ENCODE data around the gene SPATA13.

SPATA13 gene

DNA sequence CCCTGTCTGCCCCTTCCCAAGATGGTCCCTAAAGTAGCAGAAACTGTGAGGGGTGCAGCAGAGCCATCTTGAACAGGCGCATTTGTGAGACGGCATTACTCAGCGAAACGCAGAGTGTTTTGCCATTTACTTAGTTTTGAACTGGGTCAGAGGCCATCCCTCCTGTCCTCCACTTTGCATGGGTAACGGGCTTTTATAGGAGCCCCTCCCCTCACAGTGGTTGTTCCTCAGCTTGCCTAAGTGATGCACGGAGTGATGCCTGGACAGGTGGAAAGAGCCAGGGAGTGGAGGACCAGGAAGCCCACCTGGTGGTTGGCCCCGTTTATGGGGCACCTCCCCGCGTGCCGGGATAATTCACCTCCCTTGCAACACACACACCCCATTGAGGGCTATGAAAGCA is 80.8 kb downstream of the SPATA13 start:
- peaks cover 0 to 6% of the 10 kb centered on the region in 2 donors for H3K4me1 ChIP-seq (ENCODE audit: control insufficient read depth in 1 of 2, insufficient read depth in 2 of 2, low read length in 2 of 2)
- H3K9ac ChIP-seq (ENCODE audit: low read depth in 1 of 2, low read length in 2 of 2): no peak overlapping the region
- no peaks in the 10 kb centered on the region for H3K27me3 ChIP-seq (ENCODE audit: control insufficient read depth in 1 of 2, insufficient read depth in 2 of 2, low read length in 2 of 2)
- H3K27ac ChIP-seq (ENCODE audit: low read depth, low read length): no peak overlapping the region
- peaks cover 0 to 4% of the 10 kb centered on the region in 2 donors for H3K36me3 ChIP-seq (ENCODE audit: control insufficient read depth in 1 of 2, insufficient read depth in 2 of 2, low read length in 2 of 2)
- H3K9me3 ChIP-seq (ENCODE audit: control insufficient read depth in 1 of 2, low read length in 2 of 2): no peaks in the 10 kb centered on the region
- no peak overlapping the region for H3K4me3 ChIP-seq (ENCODE audit: low read depth in 1 of 2, low read length in 2 of 2)

DNA sequence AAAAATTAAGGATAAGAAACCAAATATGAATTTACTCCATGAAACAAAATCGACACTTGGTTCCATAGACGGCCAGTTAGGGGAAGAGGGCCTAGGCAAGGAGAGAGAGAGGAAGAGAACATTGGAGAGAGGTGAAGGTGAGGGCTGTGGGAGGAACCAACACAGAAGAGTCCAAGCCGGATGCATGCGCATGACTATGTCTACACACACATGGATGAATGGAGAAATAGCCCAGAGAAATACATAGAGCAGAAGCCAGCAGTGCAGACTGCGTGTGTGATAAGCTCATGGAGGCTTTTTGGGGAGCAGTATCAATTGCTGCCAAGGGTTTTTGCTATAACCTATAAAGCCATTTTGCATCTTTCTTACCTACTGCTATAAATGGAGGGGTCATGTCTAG is 81.6 kb downstream of the SPATA13 start:
- Histone ChIP-seq H3K27me3 (ENCODE audit: control insufficient read depth in 1 of 2, insufficient read depth in 2 of 2, low read length in 2 of 2) (no peaks in the 10 kb centered on the region), H3K4me1 (ENCODE audit: control insufficient read depth in 1 of 2, insufficient read depth in 2 of 2, low read length in 2 of 2) (peaks cover 0 to 6% of the 10 kb centered on the region in 2 donors), H3K27ac (ENCODE audit: low read depth, low read length) (no peak overlapping the region), H3K9ac (ENCODE audit: low read depth in 1 of 2, low read length in 2 of 2) (no peak overlapping the region), H3K36me3 (ENCODE audit: control insufficient read depth in 1 of 2, insufficient read depth in 2 of 2, low read length in 2 of 2) (no peaks in the 10 kb centered on the region), H3K9me3 (ENCODE audit: control insufficient read depth in 1 of 2, low read length in 2 of 2) (no peaks in the 10 kb centered on the region), H3K4me3 (ENCODE audit: low read depth in 1 of 2, low read length in 2 of 2) (no peak overlapping the region)

DNA sequence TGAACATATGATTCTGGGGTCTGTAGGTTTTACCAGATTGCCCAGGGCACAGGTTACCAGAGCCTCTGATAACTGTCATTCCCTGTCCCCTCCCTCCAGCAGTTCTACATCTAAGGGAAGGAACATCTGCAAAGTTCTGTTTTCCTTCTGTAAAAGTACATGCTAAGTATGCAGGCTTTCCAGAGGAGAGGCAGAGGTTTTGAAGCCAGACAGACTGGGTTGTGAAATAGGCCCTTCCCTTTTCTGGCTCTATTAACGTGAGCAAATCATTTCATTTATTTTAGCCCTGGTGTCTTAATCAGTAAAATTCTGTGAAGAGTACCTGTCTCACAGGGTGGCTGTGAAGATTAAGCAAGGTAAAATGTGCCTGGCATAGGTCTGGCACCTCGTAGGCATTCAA is 82.8 kb downstream of the SPATA13 start:
- Histone ChIP-seq H3K4me1 (ENCODE audit: control insufficient read depth in 1 of 2, insufficient read depth in 2 of 2, low read length in 2 of 2) (peaks cover 0 to 6% of the 10 kb centered on the region in 2 donors), H3K27me3 (ENCODE audit: control insufficient read depth in 1 of 2, insufficient read depth in 2 of 2, low read length in 2 of 2) (no peaks in the 10 kb centered on the region), H3K4me3 (ENCODE audit: low read depth in 1 of 2, low read length in 2 of 2) (no peak overlapping the region), H3K36me3 (ENCODE audit: control insufficient read depth in 1 of 2, insufficient read depth in 2 of 2, low read length in 2 of 2) (no peaks in the 10 kb centered on the region), H3K9me3 (ENCODE audit: control insufficient read depth in 1 of 2, low read length in 2 of 2) (no peaks in the 10 kb centered on the region), H3K9ac (ENCODE audit: low read depth in 1 of 2, low read length in 2 of 2) (no peak overlapping the region), H3K27ac (ENCODE audit: low read depth, low read length) (no peak overlapping the region)

DNA sequence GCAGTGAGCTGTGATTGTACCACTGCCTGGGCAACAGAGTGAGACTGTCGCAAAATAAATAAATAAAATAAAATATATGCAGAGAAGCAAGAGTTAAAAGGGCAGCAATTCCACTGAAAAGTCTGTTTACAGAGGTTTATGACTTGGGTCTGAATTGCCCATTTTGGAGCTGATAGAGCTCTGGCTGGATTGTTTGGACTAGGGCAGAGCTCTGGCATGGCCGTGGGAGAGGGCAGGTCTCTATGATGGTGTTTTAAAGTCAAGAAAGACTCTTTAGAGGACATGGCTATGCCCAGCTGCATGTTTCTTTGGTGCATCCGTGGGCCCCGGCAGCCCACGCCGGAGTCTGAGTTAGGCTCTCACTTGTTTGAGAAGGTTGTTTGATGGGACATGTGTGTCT is 84.3 kb downstream of the SPATA13 start:
- Histone ChIP-seq H3K27me3 (ENCODE audit: control insufficient read depth in 1 of 2, insufficient read depth in 2 of 2, low read length in 2 of 2) (no peaks in the 10 kb centered on the region), H3K27ac (ENCODE audit: low read depth, low read length) (no peak overlapping the region), H3K4me3 (ENCODE audit: low read depth in 1 of 2, low read length in 2 of 2) (no peak overlapping the region), H3K4me1 (ENCODE audit: control insufficient read depth in 1 of 2, insufficient read depth in 2 of 2, low read length in 2 of 2) (peaks cover 3 to 6% of the 10 kb centered on the region in 2 donors), H3K9ac (ENCODE audit: low read depth in 1 of 2, low read length in 2 of 2) (no peak overlapping the region), H3K36me3 (ENCODE audit: control insufficient read depth in 1 of 2, insufficient read depth in 2 of 2, low read length in 2 of 2) (peaks cover 3 to 4% of the 10 kb centered on the region in 2 donors), H3K9me3 (ENCODE audit: control insufficient read depth in 1 of 2, low read length in 2 of 2) (no peaks in the 10 kb centered on the region)

DNA sequence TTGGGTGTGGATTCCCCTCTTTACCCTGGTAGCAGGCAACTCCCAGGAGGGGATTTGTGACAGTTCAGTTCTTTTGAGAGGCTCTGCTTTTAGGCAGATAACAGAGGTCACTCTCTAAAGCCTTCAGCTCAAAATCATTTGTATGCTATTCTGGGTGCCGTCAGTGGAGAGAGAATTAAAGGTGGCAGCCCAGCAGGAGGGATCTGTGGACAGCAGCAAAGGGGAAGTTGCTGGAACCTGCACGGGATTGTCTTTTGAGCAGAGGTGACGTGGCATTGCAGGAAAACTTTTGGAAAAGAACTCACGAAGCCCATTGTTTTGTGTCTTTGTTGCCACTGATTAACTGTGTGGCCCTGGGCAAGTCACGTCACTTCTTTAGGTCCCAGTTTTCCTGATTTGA is 86.5 kb downstream of the SPATA13 start:
- H3K27me3 ChIP-seq (ENCODE audit: control insufficient read depth in 1 of 2, insufficient read depth in 2 of 2, low read length in 2 of 2): no peaks in the 10 kb centered on the region
- no peaks in the 10 kb centered on the region for H3K9me3 ChIP-seq (ENCODE audit: control insufficient read depth in 1 of 2, low read length in 2 of 2)
- H3K4me1 ChIP-seq (ENCODE audit: control insufficient read depth in 1 of 2, insufficient read depth in 2 of 2, low read length in 2 of 2): peaks cover 3 to 6% of the 10 kb centered on the region in 2 donors
- H3K9ac ChIP-seq (ENCODE audit: low read depth in 1 of 2, low read length in 2 of 2): no peak overlapping the region
- no peak overlapping the region for H3K27ac ChIP-seq (ENCODE audit: low read depth, low read length)
- H3K36me3 ChIP-seq (ENCODE audit: control insufficient read depth in 1 of 2, insufficient read depth in 2 of 2, low read length in 2 of 2): peaks cover 6 to 11% of the 10 kb centered on the region in 2 donors
- no peak overlapping the region for H3K4me3 ChIP-seq (ENCODE audit: low read depth in 1 of 2, low read length in 2 of 2)

DNA sequence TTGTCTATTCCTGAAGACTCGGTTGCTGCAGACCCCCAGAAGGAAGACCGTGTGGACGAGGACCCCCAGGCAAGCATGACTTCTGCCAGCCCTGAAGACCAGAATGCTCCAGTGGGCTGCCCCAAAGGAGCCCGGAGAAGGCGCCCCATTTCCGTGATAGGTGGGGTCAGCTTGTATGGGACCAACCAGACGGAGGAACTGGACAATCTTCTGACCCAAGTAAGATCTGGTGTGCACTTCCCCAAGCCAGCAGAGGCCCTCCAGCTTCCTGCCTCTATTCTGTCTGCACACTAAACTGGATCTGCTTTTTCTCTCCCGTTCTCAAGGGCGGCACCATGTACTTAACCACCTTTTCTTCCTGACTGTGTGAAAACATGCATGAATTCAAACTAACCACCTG is 89.1 kb downstream of the SPATA13 start:
- Histone ChIP-seq H3K4me3 (ENCODE audit: low read depth in 1 of 2, low read length in 2 of 2) (no peak overlapping the region), H3K27me3 (ENCODE audit: control insufficient read depth in 1 of 2, insufficient read depth in 2 of 2, low read length in 2 of 2) (no peaks in the 10 kb centered on the region), H3K9ac (ENCODE audit: low read depth in 1 of 2, low read length in 2 of 2) (no peak overlapping the region), H3K9me3 (ENCODE audit: control insufficient read depth in 1 of 2, low read length in 2 of 2) (no peaks in the 10 kb centered on the region), H3K4me1 (ENCODE audit: control insufficient read depth in 1 of 2, insufficient read depth in 2 of 2, low read length in 2 of 2) (peaks cover 9 to 10% of the 10 kb centered on the region in 2 donors), H3K36me3 (ENCODE audit: control insufficient read depth in 1 of 2, insufficient read depth in 2 of 2, low read length in 2 of 2) (peaks cover 26 to 29% of the 10 kb centered on the region in 2 donors), H3K27ac (ENCODE audit: low read depth, low read length) (no peak overlapping the region)

DNA sequence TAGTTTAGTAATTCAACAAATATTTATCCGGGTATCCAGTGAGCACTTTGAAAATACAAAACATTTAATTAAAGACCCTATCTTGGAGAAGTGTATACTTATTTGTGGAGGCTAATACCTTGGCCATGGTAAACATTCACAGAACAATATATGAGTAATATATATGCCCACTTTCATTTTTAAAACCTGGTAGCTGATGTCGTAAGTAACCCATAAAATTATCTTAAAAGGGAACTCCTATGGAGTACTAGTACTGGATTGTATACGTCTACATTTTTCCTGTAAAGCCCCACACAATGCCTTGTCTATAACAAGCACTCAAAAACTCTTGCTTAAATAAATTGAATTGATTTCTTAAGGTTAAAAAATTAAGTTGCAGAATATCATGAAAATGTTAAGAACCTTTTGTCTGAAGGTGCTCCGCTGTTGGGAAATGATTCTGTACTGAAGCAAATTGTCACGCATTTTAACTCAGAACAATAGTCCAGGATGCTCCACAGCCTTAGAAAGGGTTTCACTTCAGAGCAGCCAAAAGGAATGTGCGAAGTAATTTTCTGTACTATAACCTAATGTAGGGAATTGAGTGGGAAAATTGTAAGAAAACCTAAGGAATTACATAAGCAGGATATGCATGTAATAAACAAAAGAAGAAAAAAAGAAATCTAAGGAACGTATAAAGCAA is 90.0 kb downstream of the SPATA13 start:
- H3K4me1 ChIP-seq (ENCODE audit: control insufficient read depth in 1 of 2, insufficient read depth in 2 of 2, low read length in 2 of 2): peaks cover 9 to 10% of the 10 kb centered on the region in 2 donors
- no peak overlapping the region for H3K27ac ChIP-seq (ENCODE audit: low read depth, low read length)
- H3K27me3 ChIP-seq (ENCODE audit: control insufficient read depth in 1 of 2, insufficient read depth in 2 of 2, low read length in 2 of 2): no peaks in the 10 kb centered on the region
- no peak overlapping the region for H3K9ac ChIP-seq (ENCODE audit: low read depth in 1 of 2, low read length in 2 of 2)
- peaks cover 32 to 38% of the 10 kb centered on the region in 2 donors for H3K36me3 ChIP-seq (ENCODE audit: control insufficient read depth in 1 of 2, insufficient read depth in 2 of 2, low read length in 2 of 2)
- no peaks in the 10 kb centered on the region for H3K9me3 ChIP-seq (ENCODE audit: control insufficient read depth in 1 of 2, low read length in 2 of 2)
- no peak overlapping the region for H3K4me3 ChIP-seq (ENCODE audit: low read depth in 1 of 2, low read length in 2 of 2)

DNA sequence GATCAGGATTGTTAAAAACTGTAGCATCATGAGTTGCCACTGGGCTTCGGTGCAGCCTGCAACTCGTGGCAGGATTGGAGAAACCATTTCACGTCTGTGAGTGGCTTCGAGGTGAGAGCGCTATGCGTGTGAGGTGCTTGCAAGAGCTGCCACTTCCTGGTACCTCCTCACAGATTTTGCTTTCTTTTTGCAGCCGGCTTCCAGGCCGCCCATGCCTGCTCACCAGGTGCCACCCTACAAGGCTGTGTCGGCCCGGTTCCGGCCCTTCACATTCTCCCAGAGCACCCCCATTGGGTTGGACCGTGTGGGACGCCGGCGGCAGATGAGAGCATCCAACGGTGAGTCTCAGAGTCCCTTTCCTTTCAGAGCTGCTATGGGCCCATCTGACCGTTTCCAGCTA is 91.0 kb downstream of the SPATA13 start:
- Histone ChIP-seq H3K9ac (ENCODE audit: low read depth in 1 of 2, low read length in 2 of 2) (peak overlapping the region in 1 of 2 donors; percentile 57), H3K36me3 (ENCODE audit: control insufficient read depth in 1 of 2, insufficient read depth in 2 of 2, low read length in 2 of 2) (peaks cover 33 to 39% of the 10 kb centered on the region in 2 donors), H3K4me3 (ENCODE audit: low read depth in 1 of 2, low read length in 2 of 2) (peak overlapping the region; percentile 56 to 67), H3K4me1 (ENCODE audit: control insufficient read depth in 1 of 2, insufficient read depth in 2 of 2, low read length in 2 of 2) (peaks cover 5 to 9% of the 10 kb centered on the region in 2 donors), H3K9me3 (ENCODE audit: control insufficient read depth in 1 of 2, low read length in 2 of 2) (no peaks in the 10 kb centered on the region), H3K27ac (ENCODE audit: low read depth, low read length) (peak overlapping the region; percentile 23), H3K27me3 (ENCODE audit: control insufficient read depth in 1 of 2, insufficient read depth in 2 of 2, low read length in 2 of 2) (no peaks in the 10 kb centered on the region)

DNA sequence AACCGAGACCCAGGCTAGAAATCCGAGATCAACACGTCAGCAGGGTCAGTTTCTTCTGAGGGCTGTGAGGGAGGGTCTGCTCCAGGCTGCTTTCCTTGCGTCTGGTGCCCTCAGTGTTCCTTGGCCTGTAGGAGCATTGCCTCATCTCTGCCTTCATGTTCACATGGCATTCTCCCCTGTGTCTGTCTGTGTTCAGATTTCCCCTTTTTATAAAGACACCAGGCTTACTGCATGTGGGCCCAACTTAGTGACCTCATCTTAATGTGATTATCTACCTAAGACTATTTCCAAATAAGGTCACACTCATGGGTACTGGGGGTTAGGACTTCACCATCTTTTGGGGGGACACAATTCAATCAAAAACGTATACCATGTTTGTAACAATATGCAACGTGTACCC is 91.6 kb downstream of the SPATA13 start:
- Histone ChIP-seq H3K27me3 (ENCODE audit: control insufficient read depth in 1 of 2, insufficient read depth in 2 of 2, low read length in 2 of 2) (no peaks in the 10 kb centered on the region), H3K27ac (ENCODE audit: low read depth, low read length) (no peak overlapping the region), H3K4me1 (ENCODE audit: control insufficient read depth in 1 of 2, insufficient read depth in 2 of 2, low read length in 2 of 2) (peaks cover 5 to 9% of the 10 kb centered on the region in 2 donors), H3K4me3 (ENCODE audit: low read depth in 1 of 2, low read length in 2 of 2) (peak overlapping the region; percentile 56 to 67), H3K9me3 (ENCODE audit: control insufficient read depth in 1 of 2, low read length in 2 of 2) (no peaks in the 10 kb centered on the region), H3K36me3 (ENCODE audit: control insufficient read depth in 1 of 2, insufficient read depth in 2 of 2, low read length in 2 of 2) (peaks cover 33 to 44% of the 10 kb centered on the region in 2 donors), H3K9ac (ENCODE audit: low read depth in 1 of 2, low read length in 2 of 2) (peak overlapping the region; percentile 52 to 57)

DNA sequence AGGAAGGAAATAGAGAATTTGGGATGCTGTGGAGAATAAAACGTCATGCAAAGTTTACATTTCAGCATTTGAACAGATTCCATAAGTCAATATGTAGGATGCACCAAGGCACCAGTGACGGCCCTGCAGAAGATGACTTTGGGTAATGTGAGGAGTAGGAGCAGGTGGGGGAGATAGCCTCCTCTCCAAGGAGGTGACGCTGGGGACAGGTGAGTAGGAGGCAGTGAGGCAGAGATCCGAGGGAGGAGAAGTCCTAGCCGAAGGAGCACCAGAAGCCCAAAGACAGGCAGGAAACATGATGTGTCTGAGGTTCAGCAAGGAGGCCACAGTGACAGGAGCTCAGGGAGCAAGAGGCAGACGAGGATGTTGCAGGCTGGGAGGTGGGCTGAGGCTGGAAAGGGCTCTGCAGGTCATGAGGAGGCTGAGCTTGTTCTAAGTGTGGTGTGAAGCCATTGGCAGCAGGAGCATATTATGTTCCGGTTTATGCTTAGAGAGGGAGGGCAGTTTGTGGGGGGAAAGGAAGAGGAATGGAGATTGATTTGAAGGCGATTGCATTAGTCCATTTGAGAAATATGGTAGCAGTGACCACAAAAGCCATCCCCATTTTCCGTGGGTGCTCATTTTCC is 93.1 kb downstream of the SPATA13 start:
- Histone ChIP-seq H3K9ac (ENCODE audit: low read depth in 1 of 2, low read length in 2 of 2) (peak overlapping the region in 1 of 2 donors; percentile 43), H3K9me3 (ENCODE audit: control insufficient read depth in 1 of 2, low read length in 2 of 2) (no peaks in the 10 kb centered on the region), H3K4me3 (ENCODE audit: low read depth in 1 of 2, low read length in 2 of 2) (peak overlapping the region; percentile 37 to 48), H3K4me1 (ENCODE audit: control insufficient read depth in 1 of 2, insufficient read depth in 2 of 2, low read length in 2 of 2) (peaks cover 5 to 9% of the 10 kb centered on the region in 2 donors), H3K27ac (ENCODE audit: low read depth, low read length) (no peak overlapping the region), H3K27me3 (ENCODE audit: control insufficient read depth in 1 of 2, insufficient read depth in 2 of 2, low read length in 2 of 2) (no peaks in the 10 kb centered on the region), H3K36me3 (ENCODE audit: control insufficient read depth in 1 of 2, insufficient read depth in 2 of 2, low read length in 2 of 2) (peaks cover 33 to 44% of the 10 kb centered on the region in 2 donors)
